Measurements from ENCODE around the gene B3GNT2. TPM values are rescaled to one million over a fixed set of nuclear protein-coding genes. Genes with fewer than 3 reads are reported as not detected.

Gene B3GNT2
- total and polyA plus RNA-seq, 2 experiments from 2014 or later = 30.8 to 53.0 TPM

DNA sequence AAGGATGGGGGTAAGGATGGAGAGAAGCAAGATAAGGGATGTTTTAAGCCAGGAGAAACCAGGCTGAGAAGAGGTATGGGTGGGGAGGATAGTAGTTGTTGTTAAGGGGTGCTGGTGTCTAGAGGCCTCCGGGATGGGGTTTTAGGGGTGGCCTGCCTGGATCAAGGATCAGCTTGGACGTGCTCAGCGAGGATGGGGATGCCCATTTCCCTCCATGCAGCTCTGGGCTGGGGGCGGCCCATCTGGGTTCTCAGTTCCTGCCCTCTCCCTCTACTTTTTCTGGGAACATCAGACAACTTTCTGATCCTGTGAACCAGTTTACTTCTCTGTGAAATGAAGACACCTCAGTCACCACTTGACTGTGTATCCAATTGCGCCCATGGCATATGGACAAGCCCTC is 10.1 kb downstream of the B3GNT2 start:
- 96% methylated on average over 5 of the region's 5 CpGs for WGBS (ENCODE audit: low lambda C conversion rate, missing lambda C conversion rate)

DNA sequence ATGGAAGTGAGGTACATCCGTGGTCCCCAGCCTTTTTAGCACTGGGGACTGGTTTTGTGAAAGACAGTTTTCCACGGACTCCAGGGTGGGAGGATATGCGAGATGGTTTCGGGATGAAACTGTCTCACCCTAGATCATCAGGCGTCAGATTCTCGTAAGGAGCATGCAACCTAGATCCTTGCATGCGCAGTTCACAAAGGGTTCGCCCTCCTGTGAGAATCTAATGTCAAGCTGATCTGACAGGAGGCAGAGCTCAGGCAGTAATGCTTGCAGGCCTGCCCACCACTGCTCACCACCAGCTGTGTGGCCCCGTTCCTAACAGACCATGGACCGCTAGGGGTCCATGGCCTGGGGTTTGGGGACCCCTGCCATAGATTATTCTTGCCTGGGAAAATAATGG is 11.6 kb downstream of the B3GNT2 start:
- Histone ChIP-seq H3K27ac (no peak overlapping the region), H3K79me2 (peaks cover 100% of the 10 kb centered on the region), H3K9me2 (replicated peaks; ENCODE audit: insufficient read depth) (no peaks in the 10 kb centered on the region), H3K36me3 (replicated peaks; ENCODE audit: insufficient read depth, low read depth) (no peaks in the 10 kb centered on the region), H2AFZ (no peak overlapping the region), H3K4me3 (no peak overlapping the region), H3K27me3 (no peaks in the 10 kb centered on the region), H4K20me1 (ENCODE audit: insufficient read depth, poor library complexity, severe bottlenecking) (peaks cover 87% of the 10 kb centered on the region), H3K9me3 (ENCODE audit: low read depth) (no peaks in the 10 kb centered on the region), H3K4me1 (ENCODE audit: insufficient read depth) (peaks cover 3% of the 10 kb centered on the region), H3K4me2 (no peak overlapping the region)
- WGBS (ENCODE audit: low lambda C conversion rate, missing lambda C conversion rate) = 92% methylated on average over 10 of the region's 10 CpGs
- DNase-seq (ENCODE audit: low spot score) = no peak
- no peak for TF ChIP-seq EZH2phosphoT487 (IDR thresholded peaks at IDR 0.05; ENCODE audit: low read depth, severe bottlenecking, unreplicated experiment)

More for the DNA sequence above, 10.1 kb downstream of the B3GNT2 start:
- DNase-seq (ENCODE audit: low spot score) = no peak
- H3K4me3 ChIP-seq = no peak overlapping the region
- no peaks in the 10 kb centered on the region for H3K9me2 ChIP-seq (replicated peaks; ENCODE audit: insufficient read depth)
- no peak overlapping the region for H3K27ac ChIP-seq
- H2AFZ ChIP-seq = no peak overlapping the region
- H3K27me3 ChIP-seq = no peaks in the 10 kb centered on the region
- peaks cover 100% of the 10 kb centered on the region for H3K79me2 ChIP-seq
- H3K9me3 ChIP-seq (ENCODE audit: low read depth) = no peaks in the 10 kb centered on the region
- H4K20me1 ChIP-seq (ENCODE audit: insufficient read depth, poor library complexity, severe bottlenecking) = peaks cover 84% of the 10 kb centered on the region
- H3K36me3 ChIP-seq (replicated peaks; ENCODE audit: insufficient read depth, low read depth) = no peaks in the 10 kb centered on the region
- H3K4me2 ChIP-seq = no peak overlapping the region
- H3K4me1 ChIP-seq (ENCODE audit: insufficient read depth) = peaks cover 5% of the 10 kb centered on the region
- TF ChIP-seq EZH2 (IDR thresholded peaks at IDR 0.05; ENCODE audit: borderline replicate concordance) = no peak
- TF ChIP-seq, protein P1, sequence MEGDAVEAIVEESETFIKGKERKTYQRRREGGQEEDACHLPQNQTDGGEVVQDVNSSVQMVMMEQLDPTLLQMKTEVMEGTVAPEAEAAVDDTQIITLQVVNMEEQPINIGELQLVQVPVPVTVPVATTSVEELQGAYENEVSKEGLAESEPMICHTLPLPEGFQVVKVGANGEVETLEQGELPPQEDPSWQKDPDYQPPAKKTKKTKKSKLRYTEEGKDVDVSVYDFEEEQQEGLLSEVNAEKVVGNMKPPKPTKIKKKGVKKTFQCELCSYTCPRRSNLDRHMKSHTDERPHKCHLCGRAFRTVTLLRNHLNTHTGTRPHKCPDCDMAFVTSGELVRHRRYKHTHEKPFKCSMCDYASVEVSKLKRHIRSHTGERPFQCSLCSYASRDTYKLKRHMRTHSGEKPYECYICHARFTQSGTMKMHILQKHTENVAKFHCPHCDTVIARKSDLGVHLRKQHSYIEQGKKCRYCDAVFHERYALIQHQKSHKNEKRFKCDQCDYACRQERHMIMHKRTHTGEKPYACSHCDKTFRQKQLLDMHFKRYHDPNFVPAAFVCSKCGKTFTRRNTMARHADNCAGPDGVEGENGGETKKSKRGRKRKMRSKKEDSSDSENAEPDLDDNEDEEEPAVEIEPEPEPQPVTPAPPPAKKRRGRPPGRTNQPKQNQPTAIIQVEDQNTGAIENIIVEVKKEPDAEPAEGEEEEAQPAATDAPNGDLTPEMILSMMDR (IDR thresholded peaks at IDR 0.05; ENCODE audit: poor library complexity) = no peak
- no peak for TF ChIP-seq EZH2phosphoT487 (IDR thresholded peaks at IDR 0.05; ENCODE audit: low read depth, severe bottlenecking, unreplicated experiment)

DNA sequence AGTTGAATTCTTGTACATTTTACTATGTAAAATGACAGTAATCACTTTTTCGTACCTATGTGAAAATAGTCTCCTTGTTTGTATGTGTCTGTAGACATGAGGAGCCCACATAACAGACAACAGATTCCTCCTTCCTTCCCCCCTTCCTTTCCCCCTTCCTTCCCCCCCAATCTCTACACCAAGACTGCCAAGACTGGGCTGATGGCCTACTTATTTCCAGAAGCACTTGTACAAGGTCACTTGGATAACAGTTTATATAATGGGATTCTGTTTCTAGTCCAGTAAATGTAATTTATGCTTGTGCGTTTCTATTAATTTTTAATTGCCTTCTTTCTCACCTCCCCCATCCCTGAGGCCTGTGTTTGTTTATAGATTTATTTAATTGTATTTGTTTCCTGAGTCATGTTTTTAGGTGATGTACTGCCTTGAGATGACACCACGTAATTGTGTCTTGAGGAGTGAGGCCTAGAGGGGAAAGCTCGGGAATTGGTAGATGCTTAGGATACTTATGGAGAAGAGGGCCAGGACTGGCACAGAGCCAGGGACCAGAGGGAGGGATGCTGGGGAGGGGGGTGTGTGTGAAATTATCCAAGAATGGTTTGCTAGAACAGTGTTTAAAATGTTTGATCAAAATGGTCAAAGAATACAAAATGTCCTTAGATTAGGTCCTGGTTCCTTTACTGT is 12.3 kb downstream of the B3GNT2 start:
- no peak for DNase-seq (ENCODE audit: low spot score)
- Histone ChIP-seq H3K4me1 (ENCODE audit: insufficient read depth) (peaks cover 3% of the 10 kb centered on the region), H3K4me2 (no peak overlapping the region), H3K9me3 (ENCODE audit: low read depth) (no peaks in the 10 kb centered on the region), H3K79me2 (peaks cover 100% of the 10 kb centered on the region), H4K20me1 (ENCODE audit: insufficient read depth, poor library complexity, severe bottlenecking) (peaks cover 87% of the 10 kb centered on the region), H2AFZ (no peak overlapping the region), H3K27ac (no peak overlapping the region), H3K4me3 (no peak overlapping the region), H3K9me2 (replicated peaks; ENCODE audit: insufficient read depth) (no peaks in the 10 kb centered on the region), H3K27me3 (no peaks in the 10 kb centered on the region), H3K36me3 (replicated peaks; ENCODE audit: insufficient read depth, low read depth) (no peaks in the 10 kb centered on the region)
- WGBS (ENCODE audit: low lambda C conversion rate, missing lambda C conversion rate) = 72% methylated on average over 4 of the region's 4 CpGs
- TF ChIP-seq, protein P1 (IDR thresholded peaks at IDR 0.05; ENCODE audit: poor library complexity) = no peak
- TF ChIP-seq EZH2phosphoT487 (IDR thresholded peaks at IDR 0.05; ENCODE audit: low read depth, severe bottlenecking, unreplicated experiment) (no peak), EZH2 (IDR thresholded peaks at IDR 0.05; ENCODE audit: borderline replicate concordance) (no peak)

DNA sequence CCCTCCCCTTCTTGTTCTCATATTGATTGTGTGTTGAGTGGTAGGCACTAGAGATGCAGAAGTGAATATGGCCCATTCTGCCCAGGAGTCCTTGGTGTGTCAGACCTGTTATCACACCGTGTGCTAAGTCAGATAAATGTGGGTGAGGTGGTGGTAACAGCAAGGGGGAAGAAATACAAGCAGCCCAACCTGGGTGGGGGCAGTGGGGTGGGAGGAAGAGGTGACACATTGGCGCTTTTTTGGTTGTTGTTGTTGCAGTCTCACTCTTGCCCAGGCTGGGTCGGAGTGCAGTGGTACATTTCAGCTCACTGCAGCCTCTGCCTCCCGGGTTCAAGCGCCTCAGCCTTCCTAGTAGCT is 12.8 kb downstream of the B3GNT2 start:
- Histone ChIP-seq H3K36me3 (replicated peaks; ENCODE audit: insufficient read depth, low read depth) (no peaks in the 10 kb centered on the region), H3K27ac (no peak overlapping the region), H3K4me1 (ENCODE audit: insufficient read depth) (peaks cover 6% of the 10 kb centered on the region), H3K9me2 (replicated peaks; ENCODE audit: insufficient read depth) (no peaks in the 10 kb centered on the region), H2AFZ (no peak overlapping the region), H3K9me3 (ENCODE audit: low read depth) (no peaks in the 10 kb centered on the region), H3K27me3 (no peaks in the 10 kb centered on the region), H3K79me2 (peaks cover 100% of the 10 kb centered on the region), H3K4me3 (no peak overlapping the region), H4K20me1 (ENCODE audit: insufficient read depth, poor library complexity, severe bottlenecking) (peaks cover 87% of the 10 kb centered on the region), H3K4me2 (no peak overlapping the region)
- no peak for DNase-seq (ENCODE audit: low spot score)
- no peak for TF ChIP-seq EZH2phosphoT487 (IDR thresholded peaks at IDR 0.05; ENCODE audit: low read depth, severe bottlenecking, unreplicated experiment)
- TF ChIP-seq, protein P1 (IDR thresholded peaks at IDR 0.05; ENCODE audit: poor library complexity) = no peak
- no peak for TF ChIP-seq EZH2 (IDR thresholded peaks at IDR 0.05; ENCODE audit: borderline replicate concordance)
- 88% methylated on average over 5 of the region's 5 CpGs for WGBS (ENCODE audit: low lambda C conversion rate, missing lambda C conversion rate)

Measured in hepatocyte (in vitro differentiated cells).